Tibial nerve (tissue), 4 donors: ENCODE results near the gene SSTR4. TPM values are rescaled to one million over a fixed set of nuclear protein-coding genes. Genes with fewer than 3 reads are reported as not detected.

Source experiments
- DNase-seq, 2 donors: peaks; one replicate each; pipeline ENCODE4 v3.0.0-alpha.2; 2019; ENCODE audit warnings: low spot score in 2 of 2
- H3K27ac ChIP-seq, 4 donors: fragments of 200-600 bp; sonication (generic) in 3 of 4; one replicate each; pipeline ENCODE4 v1.5.1; 2017 to 2019; ENCODE audit warnings: mild to moderate bottlenecking in 1 of 4
- H3K27me3 ChIP-seq, 2 donors: fragments of 200-600 bp; sonication (generic) in 1 of 2; one replicate each; pipeline versions ENCODE4 v1.5.1 to v1.6.0; 2017 to 2019
- H3K36me3 ChIP-seq, 3 donors: fragments of 200-600 bp; sonication (generic); one replicate each; pipeline ENCODE4 v1.5.1; 2018 to 2019
- H3K4me1 ChIP-seq, 4 donors: fragments of 200-600 bp; sonication (generic) in 3 of 4; one replicate each; pipeline ENCODE4 v1.5.1; 2017 to 2019
- H3K4me3 ChIP-seq, 4 donors: fragments of 200-600 bp; sonication (generic) in 3 of 4; one replicate each; pipeline ENCODE4 v1.5.1; 2017 to 2019; ENCODE audit warnings: mild to moderate bottlenecking in 1 of 4, moderate library complexity in 1 of 4
- H3K9me3 ChIP-seq, 4 donors: fragments of 200-600 bp; sonication (generic) in 3 of 4; one replicate each; pipeline ENCODE4 v1.5.1; 2017 to 2019
- EP300 ChIP-seq, 2 donors: sonication (generic); formaldehyde crosslinking; IDR thresholded peaks; one replicate each; pipeline ENCODE4 v1.6.1; 2017; ENCODE audit warnings: antibody characterized with exemption in 2 of 2, mild to moderate bottlenecking in 1 of 2
- POLR2A ChIP-seq, 2 donors: fragments of 450-650 bp; IDR thresholded peaks; one replicate each; pipeline ENCODE4 v1.6.1; 2017; ENCODE audit warnings: antibody characterized with exemption in 2 of 2, mild to moderate bottlenecking in 2 of 2, moderate library complexity in 2 of 2
- WGBS, 2 donors: methylation state at CpG; one replicate each; pipeline ENCODE4 v1.1.5; 2018; 5-methylcytosine and 5-hydroxymethylcytosine counted together
- total RNA-seq, 4 donors: library from RNA; depleted of rRNA; stranded (reverse); fragments of >200 nt; gene quantifications; one replicate each; pipeline ENCODE4 v1.1.0, GENCODE V29; 2016
- TF ChIP-seq, protein P1 (sequence below), 5 experiments: fragments of 200-600 bp in 3 of 5; fragments of 450-650 bp in 2 of 5; sonication (generic) in 3 of 5; IDR thresholded peaks; one replicate each; pipeline ENCODE4 v1.5.1; 2016 to 2019; ENCODE audit warnings: antibody characterized with exemption in 5 of 5, mild to moderate bottlenecking in 3 of 5, moderate library complexity in 2 of 5

SSTR4 gene
- total RNA-seq, 4 donors from 2014 or later: not detected

DNA sequence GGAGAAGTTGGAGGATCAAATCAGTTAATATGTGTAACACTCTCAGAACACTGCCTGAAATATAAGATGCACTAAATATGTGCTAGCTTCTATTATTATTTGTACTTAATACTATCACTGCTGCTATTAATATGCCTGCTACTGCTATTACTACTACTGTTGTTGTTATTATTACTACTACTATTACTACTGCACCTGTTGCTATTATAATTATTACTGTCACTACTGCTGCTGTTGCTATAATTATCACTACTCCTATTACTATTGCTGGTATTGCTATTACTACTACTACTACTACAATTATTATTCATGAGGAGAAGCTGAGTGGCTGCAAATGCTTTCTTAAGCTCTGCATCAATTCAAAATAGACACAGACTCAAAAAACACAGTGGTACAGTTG, 16.7 kb upstream of the SSTR4 start:
- TF ChIP-seq EP300 (IDR thresholded peaks at IDR 0.05) (no peak), POLR2A (IDR thresholded peaks at IDR 0.05) (no peak)
- TF ChIP-seq, protein P1, sequence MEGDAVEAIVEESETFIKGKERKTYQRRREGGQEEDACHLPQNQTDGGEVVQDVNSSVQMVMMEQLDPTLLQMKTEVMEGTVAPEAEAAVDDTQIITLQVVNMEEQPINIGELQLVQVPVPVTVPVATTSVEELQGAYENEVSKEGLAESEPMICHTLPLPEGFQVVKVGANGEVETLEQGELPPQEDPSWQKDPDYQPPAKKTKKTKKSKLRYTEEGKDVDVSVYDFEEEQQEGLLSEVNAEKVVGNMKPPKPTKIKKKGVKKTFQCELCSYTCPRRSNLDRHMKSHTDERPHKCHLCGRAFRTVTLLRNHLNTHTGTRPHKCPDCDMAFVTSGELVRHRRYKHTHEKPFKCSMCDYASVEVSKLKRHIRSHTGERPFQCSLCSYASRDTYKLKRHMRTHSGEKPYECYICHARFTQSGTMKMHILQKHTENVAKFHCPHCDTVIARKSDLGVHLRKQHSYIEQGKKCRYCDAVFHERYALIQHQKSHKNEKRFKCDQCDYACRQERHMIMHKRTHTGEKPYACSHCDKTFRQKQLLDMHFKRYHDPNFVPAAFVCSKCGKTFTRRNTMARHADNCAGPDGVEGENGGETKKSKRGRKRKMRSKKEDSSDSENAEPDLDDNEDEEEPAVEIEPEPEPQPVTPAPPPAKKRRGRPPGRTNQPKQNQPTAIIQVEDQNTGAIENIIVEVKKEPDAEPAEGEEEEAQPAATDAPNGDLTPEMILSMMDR (IDR thresholded peaks at IDR 0.05): no peak
- H3K4me1 ChIP-seq: no peaks in the 10 kb centered on the region
- H3K27me3 ChIP-seq: no peaks in the 10 kb centered on the region
- no peaks in the 10 kb centered on the region for H3K9me3 ChIP-seq
- H3K27ac ChIP-seq: no peak overlapping the region
- no peaks in the 10 kb centered on the region for H3K36me3 ChIP-seq
- H3K4me3 ChIP-seq: no peak overlapping the region
- no peak for DNase-seq

DNA sequence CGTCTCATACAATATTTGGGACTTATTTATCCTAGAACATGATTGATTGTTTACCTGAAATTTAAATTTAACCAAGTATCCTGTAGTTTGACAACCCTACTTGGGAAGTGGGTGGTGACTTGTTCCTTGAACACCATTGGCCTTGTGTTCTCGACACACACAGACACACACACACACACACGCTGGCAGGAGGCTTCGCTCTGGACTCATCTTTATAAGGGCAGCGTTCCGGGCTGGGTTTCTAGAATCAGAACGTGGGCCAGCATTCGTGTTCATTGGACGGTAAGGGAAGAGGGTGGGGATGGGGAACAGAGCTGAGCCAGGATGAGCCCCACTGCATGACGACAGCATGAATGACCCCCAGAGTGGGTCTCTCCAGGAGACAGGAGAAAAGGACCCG, 16.2 kb upstream of the SSTR4 start:
- Histone ChIP-seq H3K27me3 (no peaks in the 10 kb centered on the region), H3K36me3 (no peaks in the 10 kb centered on the region), H3K9me3 (no peaks in the 10 kb centered on the region), H3K4me3 (no peak overlapping the region), H3K27ac (no peak overlapping the region), H3K4me1 (no peaks in the 10 kb centered on the region)
- WGBS, 2 donors: 91 to 93% methylated on average over 11 of the region's 11 CpGs
- DNase-seq: no peak
- TF ChIP-seq, protein P1 (IDR thresholded peaks at IDR 0.05): no peak
- TF ChIP-seq POLR2A (IDR thresholded peaks at IDR 0.05): no peak
- no peak for TF ChIP-seq EP300 (IDR thresholded peaks at IDR 0.05)

DNA sequence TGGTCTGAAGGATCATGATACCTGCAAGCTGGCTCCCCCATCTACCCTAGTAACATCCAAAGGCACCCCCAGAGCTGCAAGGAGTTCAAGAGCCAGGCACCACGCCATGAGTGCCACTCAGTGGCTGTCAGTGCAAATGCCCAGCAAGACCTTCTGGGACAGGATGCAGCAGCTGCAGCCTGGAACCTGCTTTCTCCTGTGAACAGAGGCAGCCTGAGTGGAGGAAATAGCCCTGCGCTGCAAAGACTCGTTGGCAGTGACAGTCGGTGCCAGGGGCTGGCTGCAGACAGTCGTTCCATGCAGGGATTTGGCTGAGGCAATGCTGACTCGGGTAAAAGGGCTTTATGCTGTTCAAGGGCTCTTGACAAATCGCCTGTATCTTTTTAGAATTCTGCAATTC, 15.7 kb upstream of the SSTR4 start:
- DNase-seq: no peak
- no peak overlapping the region for H3K27ac ChIP-seq
- 68 to 73% methylated on average over 7 of the region's 7 CpGs for WGBS, 2 donors
- H3K27me3 ChIP-seq: no peaks in the 10 kb centered on the region
- H3K4me1 ChIP-seq: no peaks in the 10 kb centered on the region
- H3K9me3 ChIP-seq: no peaks in the 10 kb centered on the region
- TF ChIP-seq, protein P1 (IDR thresholded peaks at IDR 0.05): no peak
- TF ChIP-seq POLR2A (IDR thresholded peaks at IDR 0.05): no peak
- no peak for TF ChIP-seq EP300 (IDR thresholded peaks at IDR 0.05)
- H3K36me3 ChIP-seq: no peaks in the 10 kb centered on the region
- no peak overlapping the region for H3K4me3 ChIP-seq

DNA sequence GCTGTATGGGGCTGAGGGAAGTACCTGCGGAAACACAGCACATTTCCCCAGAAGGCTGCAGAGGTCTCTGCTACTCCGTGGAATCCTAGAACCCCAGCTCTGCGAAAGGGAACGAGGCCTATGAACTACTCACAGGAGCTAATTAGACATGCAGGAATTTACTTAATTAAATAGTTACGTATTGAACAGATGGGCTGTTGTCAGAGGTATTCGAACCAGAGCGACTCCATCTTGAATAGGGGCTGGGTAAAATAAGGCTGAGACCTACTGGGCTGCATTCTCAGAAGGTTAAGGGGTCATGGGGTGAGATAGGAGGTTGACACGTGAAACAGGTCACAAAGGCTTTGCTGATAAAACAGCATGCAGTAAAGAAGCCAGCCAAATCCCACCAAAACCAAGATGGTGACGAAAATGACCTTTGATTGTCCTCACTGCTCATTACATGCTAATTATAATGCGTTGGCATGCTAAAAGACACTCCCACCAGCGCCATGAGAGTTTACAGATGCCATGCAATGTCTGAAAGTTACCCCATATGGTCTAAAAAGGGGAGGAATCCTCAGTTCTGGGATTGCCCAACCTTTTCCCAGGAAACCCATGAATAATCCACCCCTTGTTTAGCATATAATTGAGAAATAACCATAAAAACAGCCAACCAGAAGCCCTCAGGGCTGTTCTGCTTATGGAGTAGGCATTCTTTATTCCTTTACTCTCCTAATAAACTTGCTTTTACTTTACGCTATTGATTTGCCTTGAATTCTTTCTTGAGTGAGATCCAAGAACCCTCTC, 14.7 kb upstream of the SSTR4 start:
- Histone ChIP-seq H3K4me3 (no peak overlapping the region), H3K4me1 (no peaks in the 10 kb centered on the region), H3K27ac (no peak overlapping the region), H3K9me3 (no peaks in the 10 kb centered on the region), H3K27me3 (no peaks in the 10 kb centered on the region), H3K36me3 (no peaks in the 10 kb centered on the region)
- 83 to 84% methylated on average over 12 of the region's 12 CpGs for WGBS, 2 donors
- TF ChIP-seq EP300 (IDR thresholded peaks at IDR 0.05): no peak
- TF ChIP-seq, protein P1 (IDR thresholded peaks at IDR 0.05): no peak
- no peak for TF ChIP-seq POLR2A (IDR thresholded peaks at IDR 0.05)
- no peak for DNase-seq

DNA sequence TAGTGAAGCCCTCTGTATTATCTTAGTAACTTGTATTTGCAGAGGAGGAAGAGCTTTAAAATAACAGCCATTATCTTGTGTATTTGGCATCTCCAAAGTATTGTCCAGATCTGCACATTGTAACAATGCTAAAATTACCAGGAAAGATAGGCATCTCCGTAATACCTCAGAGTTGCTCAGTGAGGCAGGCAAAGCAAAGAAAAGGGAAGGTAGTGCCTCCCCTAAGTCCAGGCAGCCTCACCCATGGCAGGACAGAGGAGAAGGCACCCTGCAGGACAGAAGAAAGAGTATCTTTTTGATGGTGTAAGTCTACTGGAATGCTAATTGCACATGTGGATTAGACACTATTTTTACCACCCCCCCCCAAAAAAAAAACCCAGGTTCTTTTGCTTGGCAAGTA, 13.6 kb upstream of the SSTR4 start:
- H3K27ac ChIP-seq: no peak overlapping the region
- H3K9me3 ChIP-seq: no peaks in the 10 kb centered on the region
- no peaks in the 10 kb centered on the region for H3K27me3 ChIP-seq
- DNase-seq: no peak
- no peak for TF ChIP-seq POLR2A (IDR thresholded peaks at IDR 0.05)
- TF ChIP-seq, protein P1 (IDR thresholded peaks at IDR 0.05): no peak
- no peak for TF ChIP-seq EP300 (IDR thresholded peaks at IDR 0.05)
- H3K36me3 ChIP-seq: no peaks in the 10 kb centered on the region
- no peak overlapping the region for H3K4me3 ChIP-seq
- 82 to 87% methylated on average over 1 of the region's 1 CpG for WGBS, 2 donors
- no peaks in the 10 kb centered on the region for H3K4me1 ChIP-seq
